Measurements from ENCODE around the gene MMP19.

- TF ChIP-seq EZH2 (IDR thresholded peaks at IDR 0.05) (no peak), POLR2AphosphoS5 (IDR thresholded peaks at IDR 0.05; ENCODE audit: borderline replicate concordance, low read depth, low read length) (no peak), FOXP2 (optimal IDR thresholded peaks at IDR 0.05; ENCODE audit: control extremely low read depth, extremely low read length, insufficient read depth) (no peak)
Measured at GRCh38 chr12:55831447-55831815, 11.3 kb downstream of the MMP19 start.
